Measurements from ENCODE around the gene DNPEP. TPM values are rescaled to one million over a fixed set of nuclear protein-coding genes. Genes with fewer than 3 reads are reported as not detected.

DNPEP gene
- total and polyA plus RNA-seq, 2 experiments from 2014 or later = 49.2 to 67.9 TPM

- no peaks in the 10 kb centered on the region for H3K9me3 Mint-ChIP-seq
- no peak for TF ChIP-seq EZH2 (IDR thresholded peaks at IDR 0.05; ENCODE audit: low read depth, unreplicated experiment)
- no peak for TF ChIP-seq ETS1 (IDR thresholded peaks at IDR 0.05)
- TF ChIP-seq ZNF331 (CRISPR knock-in tag; IDR thresholded peaks at IDR 0.05; ENCODE audit: low read depth) = no peak
- no peak for TF ChIP-seq CTCF (conservative IDR thresholded peaks at IDR 0.05; ENCODE audit: low read depth in 2 of 2)
- TF ChIP-seq NANOG (IDR thresholded peaks at IDR 0.05; ENCODE audit: borderline replicate concordance) = no peak
- TF ChIP-seq REST (IDR thresholded peaks at IDR 0.05; ENCODE audit: unreplicated experiment) = no peak
- no peak for TF ChIP-seq ZNF462 (CRISPR knock-in tag; IDR thresholded peaks at IDR 0.05)
- no peak for TF ChIP-seq STAT1 (IDR thresholded peaks at IDR 0.05; ENCODE audit: unreplicated experiment)
- no peak for TF ChIP-seq CREB1 (CRISPR knock-in tag; IDR thresholded peaks at IDR 0.05; ENCODE audit: low read depth)
- TF ChIP-seq POLR2AphosphoS5 (IDR thresholded peaks at IDR 0.05; ENCODE audit: low read depth) = no peak
- no peak for TF ChIP-seq ZNF114 (CRISPR knock-in tag; IDR thresholded peaks at IDR 0.05)
- no peak for TF ChIP-seq JUNB (IDR thresholded peaks at IDR 0.05; ENCODE audit: unreplicated experiment)
- no peak for TF ChIP-seq EZH2phosphoT487 (IDR thresholded peaks at IDR 0.05; ENCODE audit: unreplicated experiment)
- no peaks in the 10 kb centered on the region for H3K9me2 ChIP-seq (ENCODE audit: insufficient read depth)
- no peak for ATAC-seq
- no peak overlapping the region for H3K4me2 ChIP-seq
- no peak overlapping the region for H3K27ac ChIP-seq (ENCODE audit: low read depth)
- no peaks in the 10 kb centered on the region for H4K20me1 ChIP-seq (replicated peaks; ENCODE audit: insufficient read depth)
- no peaks in the 10 kb centered on the region for H3K36me3 ChIP-seq (ENCODE audit: insufficient read depth)
- H3K4me3 ChIP-seq = no peak overlapping the region
- no peak overlapping the region for H3K4me3 Mint-ChIP-seq
- H3K27ac Mint-ChIP-seq = no peak overlapping the region
- H3K4me1 ChIP-seq (ENCODE audit: insufficient read depth) = no peaks in the 10 kb centered on the region
- H3K4me1 Mint-ChIP-seq = peaks cover 5% of the 10 kb centered on the region
- no peak for DNase-seq (ENCODE audit: low spot score)
- no peaks in the 10 kb centered on the region for H3K79me2 ChIP-seq (replicated peaks; ENCODE audit: insufficient read depth)
- H3K27me3 ChIP-seq (ENCODE audit: insufficient read depth) = peaks cover 42% of the 10 kb centered on the region
- no peak overlapping the region for H2AFZ ChIP-seq
- H3K36me3 Mint-ChIP-seq (ENCODE audit: low read depth) = no peaks in the 10 kb centered on the region
- peaks cover 43% of the 10 kb centered on the region for H3K27me3 Mint-ChIP-seq (ENCODE audit: insufficient read depth, low read depth, poor library complexity)
- H3F3A ChIP-seq (replicated peaks; ENCODE audit: low read depth) = no peaks in the 10 kb centered on the region
Observed at GRCh38 chr2:219362072-219362471, 25.6 kb downstream of the DNPEP start.
